Stimulated activated CD8-positive, alpha-beta memory T cell treated with anti-CD3 and anti-CD28 coated beads, Interleukin-4, amount 100 ng/mL, for 4 hours (primary cell): ENCODE results near the gene TBXA2R.
"Not testable (repeated sequence)": the region's sequence is repeated elsewhere in the genome, so short reads cannot be mapped to it uniquely, and the experiment has no call there.

Source experiments
- DNase-seq, 2 donors: peaks; one replicate each; pipeline ENCODE4 v3.0.0-alpha.2; 2020; ENCODE audit warnings: low read depth in 2 of 2, low spot score in 1 of 2

Gene TBXA2R

DNA sequence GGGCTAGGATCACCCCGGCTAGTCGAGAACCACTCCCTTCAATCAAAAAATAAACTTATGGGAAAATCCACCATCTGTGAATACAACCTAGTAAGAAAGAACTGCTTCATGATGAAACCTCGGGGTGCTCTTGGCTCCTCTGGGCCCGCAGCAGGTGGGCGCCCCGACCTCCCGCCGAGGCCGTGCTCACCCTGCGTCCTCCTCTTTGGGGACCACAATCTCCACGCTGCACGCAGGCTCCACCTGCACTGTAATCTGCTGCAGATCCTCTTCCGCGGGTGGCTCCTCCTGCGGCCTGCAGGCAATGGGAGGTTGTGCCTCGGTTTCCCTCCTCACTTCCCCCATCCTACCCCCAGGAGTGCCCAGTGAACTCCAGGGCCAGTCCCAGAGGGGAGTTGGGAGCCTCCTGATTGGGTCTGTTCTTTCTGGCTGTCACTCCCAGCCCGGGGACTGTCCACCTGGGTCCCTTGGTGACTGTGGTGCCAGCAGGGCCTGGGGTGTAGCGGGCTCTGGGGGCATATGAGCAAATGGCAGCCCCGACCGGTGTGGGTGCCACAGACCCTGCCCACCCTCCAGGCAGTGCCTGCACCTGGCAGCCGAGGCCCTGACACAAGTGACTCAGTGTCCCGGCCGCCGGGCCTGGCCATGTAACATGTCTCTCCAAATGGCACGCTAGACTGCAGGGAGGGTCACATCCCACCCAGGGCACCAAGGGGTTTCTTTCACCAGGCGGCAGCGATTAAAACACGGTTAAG lies 35.0 kb upstream of the TBXA2R start:
- DNase-seq, result no peak

DNA sequence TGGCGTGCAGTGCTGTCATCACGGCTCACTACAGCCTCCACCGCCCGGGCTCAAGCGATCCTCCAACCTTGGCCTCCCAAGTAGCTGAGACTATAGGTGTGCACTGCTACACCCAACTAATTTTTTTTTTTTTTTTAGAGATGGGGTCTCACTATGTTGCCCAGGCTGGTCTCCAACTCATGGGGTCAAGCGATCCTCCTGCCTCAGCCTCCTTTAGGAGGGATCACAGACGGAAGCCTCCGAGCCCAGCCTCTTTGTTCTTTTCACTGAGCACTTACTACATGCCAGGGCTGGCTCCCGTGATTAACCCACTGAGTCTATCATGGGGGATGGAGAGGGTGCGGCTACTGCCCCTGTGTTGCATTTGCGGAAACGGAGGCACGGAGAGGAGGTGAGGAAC lies 32.8 kb upstream of the TBXA2R start:
- no peak for DNase-seq

- DNase-seq, result no peak
These were observed 31.8 kb upstream of the TBXA2R start for GRCh38 chr19:3638208-3639193.

GRCh38 chr19:3637621-3638020 lies 30.9 kb upstream of the TBXA2R start:
- DNase-seq, result no peak

DNA sequence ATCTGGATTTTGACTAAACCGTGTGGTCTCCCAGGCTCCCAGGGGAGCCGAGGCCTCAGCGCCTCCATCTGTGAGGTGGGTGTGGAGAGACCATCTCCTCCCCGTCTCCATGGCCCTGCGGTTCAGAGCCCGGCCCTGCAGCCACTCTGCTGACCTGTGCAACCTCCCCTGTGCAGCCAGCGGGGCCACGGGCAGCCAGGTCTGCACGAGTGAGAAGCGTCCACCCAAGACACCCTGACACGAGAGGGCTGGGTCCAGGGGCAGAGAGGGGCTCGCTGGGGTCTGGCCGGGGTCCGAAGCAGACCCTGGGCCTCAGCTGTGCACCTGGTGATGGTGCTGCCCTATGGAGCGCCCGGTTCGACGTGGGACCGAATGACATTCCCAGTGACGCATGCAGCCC lies 30.3 kb upstream of the TBXA2R start:
- DNase-seq, result no peak

- no peak for DNase-seq
These were observed 29.8 kb upstream of the TBXA2R start for GRCh38 chr19:3636506-3636905.

- no peak for DNase-seq
These were observed 27.9 kb upstream of the TBXA2R start for GRCh38 chr19:3634496-3635045.

GRCh38 chr19:3633559-3633988 lies 26.9 kb upstream of the TBXA2R start:
- DNase-seq, result no peak

- DNase-seq, result no peak
These were observed 26.3 kb upstream of the TBXA2R start for GRCh38 chr19:3632739-3633558.

DNA sequence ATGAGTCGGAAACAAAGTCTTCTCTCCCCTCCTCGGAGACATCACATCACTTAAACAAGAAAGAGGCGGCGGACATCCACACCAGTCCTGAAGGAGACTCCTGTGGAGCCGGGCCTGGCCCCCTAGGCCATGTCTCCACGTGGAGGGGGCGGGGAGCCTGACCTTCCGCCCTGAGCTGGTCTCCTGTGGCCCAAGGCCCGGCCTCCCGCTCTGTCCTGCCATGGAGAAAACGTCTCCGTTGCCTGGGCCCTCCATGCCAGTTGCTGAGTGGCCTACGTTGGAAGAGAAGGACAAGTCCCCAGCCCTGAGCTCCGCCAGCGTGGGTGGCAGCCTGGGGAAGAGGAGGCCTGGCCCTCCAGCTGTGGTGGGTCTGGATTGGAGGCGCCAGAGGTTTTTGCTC lies 25.4 kb upstream of the TBXA2R start:
- no peak for DNase-seq

GRCh38 chr19:3631053-3631861 lies 24.6 kb upstream of the TBXA2R start:
- DNase-seq, result no peak

GRCh38 chr19:3628766-3629165 lies 22.1 kb upstream of the TBXA2R start:
- DNase-seq, result not testable (repeated sequence)

GRCh38 chr19:3627351-3627723 lies 20.7 kb upstream of the TBXA2R start:
- no peak for DNase-seq

GRCh38 chr19:3626473-3627350 lies 20.0 kb upstream of the TBXA2R start, which contains the start of gene CACTIN:
Gene CACTIN, minus strand, starts transcription at chr19:3626790. Its CDS starts 28 bp downstream, at chr19:3626762.
- peak; percentile 97 to 98 for DNase-seq

GRCh38 chr19:3625996-3626472 lies 19.4 kb upstream of the TBXA2R start:
- no peak for DNase-seq

DNA sequence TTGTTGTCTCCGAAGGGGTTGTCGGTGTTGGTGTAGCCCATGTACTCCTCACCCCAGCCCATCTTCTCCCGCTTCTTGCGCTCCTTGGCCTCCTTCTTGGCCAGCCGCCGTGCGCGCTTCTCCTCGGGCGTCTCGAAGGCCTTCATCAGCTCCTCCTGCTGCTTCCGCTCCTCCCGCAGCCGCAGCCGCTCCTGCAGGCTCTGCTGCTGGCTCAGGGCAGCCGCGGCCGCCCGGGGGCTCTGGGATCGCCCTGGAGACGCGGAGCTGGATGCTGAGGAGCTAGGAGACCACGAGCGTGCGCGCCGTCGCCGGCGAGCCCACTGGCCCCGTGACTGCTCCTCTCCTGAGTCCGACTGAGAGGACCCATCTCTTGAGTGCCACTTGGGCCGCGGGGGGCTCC lies 17.0 kb upstream of the TBXA2R start:
- no peak for DNase-seq

- DNase-seq, result no peak
These were observed 15.5 kb upstream of the TBXA2R start for GRCh38 chr19:3622224-3622623.

GRCh38 chr19:3621689-3622088 lies 15.0 kb upstream of the TBXA2R start:
- DNase-seq, result no peak
